Smooth muscle cell of the coronary artery (primary cell): ENCODE results near the gene RTL9. TPM values are rescaled to one million over a fixed set of nuclear protein-coding genes. Genes with fewer than 3 reads are reported as not detected.

Source experiments
- total RNA-seq: library from RNA; depleted of rRNA; stranded (reverse); fragments of >200 nt; gene quantifications from 2 replicates; pipeline ENCODE4 v1.2.3, GENCODE V29; 2014; ENCODE audit warnings: low replicate concordance

The RTL9 gene
- 0.12 TPM in 1 of 2 replicates, not detected in the other for total RNA-seq

DNA sequence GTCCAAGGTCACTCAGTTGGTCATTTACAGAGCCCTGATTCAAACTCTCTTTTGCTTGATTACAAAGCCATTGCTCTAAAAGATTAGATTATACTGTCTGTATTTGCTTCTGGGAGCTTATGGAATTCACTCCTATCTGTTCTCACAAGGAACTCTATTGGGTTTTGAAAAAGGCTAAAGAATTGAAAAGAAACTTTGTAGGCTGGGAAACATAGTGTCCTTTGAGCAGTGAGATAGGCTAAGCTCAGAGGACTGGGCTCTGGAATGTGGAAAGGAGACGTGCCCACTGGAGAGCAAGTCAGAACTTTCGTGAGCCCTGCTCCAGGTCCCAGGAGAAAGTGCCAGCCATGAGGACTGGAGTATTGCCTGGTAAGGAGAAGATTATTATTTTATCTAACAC lies at the start of gene RTL9:
TSS of gene RTL9 (plus strand) at position 301 of the 400 bp plus-strand sequence. CDS start 91,770 bp downstream, outside the sequence.

DNA sequence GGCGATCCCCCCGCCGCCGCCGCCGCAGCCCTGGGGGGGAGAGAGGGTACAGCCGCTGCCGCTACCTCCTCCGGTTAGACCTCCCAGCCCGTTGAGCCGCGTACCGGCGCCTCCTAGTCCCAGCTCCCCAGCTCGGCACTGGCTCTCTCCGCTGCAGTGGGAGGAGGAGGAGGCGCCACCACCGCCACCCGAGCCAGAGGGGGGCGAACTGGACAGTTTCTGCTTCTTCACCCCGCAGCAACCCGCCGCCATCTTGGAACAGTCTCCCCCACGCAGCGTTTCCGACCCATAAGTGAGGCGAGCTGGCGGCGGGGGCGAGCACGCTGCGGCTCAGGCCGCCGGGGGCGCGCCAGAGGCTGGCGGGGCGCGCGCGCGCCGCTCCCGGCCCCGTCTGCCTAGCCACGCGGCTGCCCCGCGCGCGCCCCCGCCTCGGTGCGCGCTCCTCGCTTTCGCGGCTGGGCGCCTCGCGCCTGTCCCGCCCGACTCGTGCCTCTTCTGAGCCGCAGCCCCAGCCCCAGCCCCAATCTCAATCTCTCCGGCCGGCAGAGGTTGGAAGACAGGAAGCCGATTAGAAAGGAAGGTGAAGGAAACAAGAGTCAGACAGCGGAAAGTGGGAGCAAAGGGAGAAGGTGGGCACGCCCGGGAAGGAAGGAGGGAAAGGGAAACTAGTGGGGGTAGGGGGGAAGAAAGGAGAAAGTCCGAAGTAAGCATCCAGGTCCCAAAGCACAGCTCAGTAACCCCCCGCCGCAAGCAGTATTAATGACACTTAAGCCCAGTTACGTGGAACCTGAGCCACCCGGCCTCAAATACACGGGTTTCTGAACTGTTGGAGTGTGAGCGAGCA lies 40.6 kb upstream of the RTL9 start, which contains the start of gene AMMECR1:
TSS of gene AMMECR1 (minus strand) at position 266 of the 844 bp plus-strand sequence. CDS start at position 252, 14 bp downstream.

Other genes starting within 250 kb of the RTL9 start
- gene AMMECR1, start 40.8 kb upstream of the RTL9 start, total RNA-seq, result 6.1 and 8.3 TPM in 2 replicates